Stimulated activated CD8-positive, alpha-beta memory T cell treated with anti-CD3 and anti-CD28 coated beads, Interleukin-4, amount 100 ng/mL, for 24 hours (primary cell): ENCODE data around the gene CEP43.

ENCODE experiments used
- DNase-seq: peaks from one replicate; pipeline ENCODE4 v3.0.0-alpha.2; 2020; ENCODE audit warnings: low read depth

The CEP43 gene

GRCh38 chr6:167013946-167014345, 14.7 kb downstream of the CEP43 start:
- no peak for DNase-seq

GRCh38 chr6:167015302-167015701, 16.1 kb downstream of the CEP43 start:
- DNase-seq = no peak

- no peak for DNase-seq
These were observed 21.0 kb downstream of the CEP43 start for GRCh38 chr6:167020206-167020605.

- no peak for DNase-seq
These were observed 28.1 kb downstream of the CEP43 start for GRCh38 chr6:167027308-167027707.

GRCh38 chr6:167027772-167028171, 28.6 kb downstream of the CEP43 start:
- no peak for DNase-seq

DNA sequence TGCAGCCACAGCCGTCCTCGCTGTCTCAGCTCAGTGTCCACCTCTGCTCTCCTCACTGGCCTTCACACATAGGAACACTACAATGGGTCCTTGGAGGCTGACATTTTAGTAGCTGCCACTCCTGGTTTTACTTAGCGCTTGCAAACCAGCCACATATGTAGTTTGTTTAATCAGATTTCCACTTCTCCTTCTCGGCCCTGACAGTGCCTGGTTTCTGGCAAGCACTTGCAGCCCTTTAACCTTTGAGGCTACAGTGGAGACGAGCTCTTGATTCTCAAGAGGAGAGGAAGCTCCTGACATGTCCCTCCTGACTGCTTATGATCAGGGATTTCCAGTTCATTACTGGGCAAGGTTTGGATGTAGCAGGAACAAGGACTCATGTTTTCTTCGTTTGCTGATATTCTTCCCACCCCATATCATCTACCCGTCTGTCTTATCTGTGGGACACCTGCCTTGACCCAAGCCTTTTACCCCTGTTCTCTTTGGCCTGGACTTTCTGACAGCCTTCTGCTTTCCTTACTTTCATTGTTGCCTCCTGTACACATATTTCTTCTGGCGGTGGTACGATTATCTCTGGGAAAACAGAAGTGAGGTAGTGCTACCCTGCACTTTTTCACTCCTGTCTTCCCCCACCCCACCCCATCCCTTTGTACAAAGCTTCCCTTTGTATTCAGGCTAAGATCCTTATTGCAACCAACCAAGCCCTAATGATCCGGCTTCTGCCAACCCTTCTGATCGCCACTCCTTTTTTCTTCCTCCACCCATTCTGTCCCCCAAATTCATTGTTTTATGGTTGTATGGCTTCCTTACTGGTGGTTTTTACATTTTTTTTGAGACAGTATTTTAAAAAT, 31.2 kb downstream of the CEP43 start:
- DNase-seq = no peak

DNA sequence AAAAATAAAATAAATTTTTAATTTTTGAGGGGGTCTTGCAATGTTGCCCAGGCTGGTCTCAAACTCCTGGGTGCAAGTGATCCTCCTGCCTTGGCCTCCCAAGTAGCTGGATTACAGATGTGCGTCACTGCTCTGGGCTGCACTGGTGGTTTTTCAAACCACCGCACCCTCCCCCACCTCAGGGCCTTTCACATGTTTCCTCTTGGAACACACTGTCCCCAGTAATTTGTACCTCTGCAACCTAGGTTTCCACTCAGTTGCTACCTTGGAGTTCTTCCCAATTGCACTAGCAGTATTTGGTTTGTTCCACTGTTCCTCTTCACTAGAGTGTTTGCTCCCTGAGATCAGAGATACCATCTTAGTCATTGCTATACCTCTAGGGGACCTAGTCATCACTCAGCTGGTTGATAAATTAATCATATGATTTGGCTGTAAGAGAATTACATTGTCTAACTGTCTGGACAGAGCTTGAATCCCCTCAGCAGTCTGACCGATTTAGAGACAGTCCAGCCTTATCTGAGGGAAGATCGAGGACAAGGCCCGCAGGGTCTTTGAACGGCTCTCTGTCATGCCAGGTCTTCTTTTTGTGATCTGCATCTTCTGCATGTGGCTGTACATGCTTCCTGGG, 32.0 kb downstream of the CEP43 start:
- no peak for DNase-seq

DNA sequence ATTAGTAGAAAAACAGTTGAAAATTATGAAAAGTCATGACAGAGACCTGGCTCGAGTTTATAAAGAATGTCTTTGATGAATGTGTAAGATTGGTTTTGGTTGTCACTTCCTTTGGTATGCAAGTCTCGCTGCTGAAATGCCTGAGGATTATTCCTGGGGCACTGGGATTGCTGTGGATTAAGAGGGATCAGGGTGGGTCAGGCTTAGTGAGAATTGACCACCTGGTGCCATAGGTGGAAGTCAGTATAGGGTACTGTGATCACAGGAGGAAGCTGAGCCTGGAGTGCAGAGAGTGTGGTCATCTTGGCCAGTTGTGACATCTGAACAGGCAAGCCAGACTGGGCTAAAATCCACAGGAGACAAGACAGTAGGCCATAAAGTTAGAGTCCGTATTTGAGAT, 34.9 kb downstream of the CEP43 start:
- no peak for DNase-seq

GRCh38 chr6:167037762-167038161, 38.6 kb downstream of the CEP43 start:
- DNase-seq = no peak

GRCh38 chr6:167044696-167045095, 45.5 kb downstream of the CEP43 start:
- no peak for DNase-seq

DNA sequence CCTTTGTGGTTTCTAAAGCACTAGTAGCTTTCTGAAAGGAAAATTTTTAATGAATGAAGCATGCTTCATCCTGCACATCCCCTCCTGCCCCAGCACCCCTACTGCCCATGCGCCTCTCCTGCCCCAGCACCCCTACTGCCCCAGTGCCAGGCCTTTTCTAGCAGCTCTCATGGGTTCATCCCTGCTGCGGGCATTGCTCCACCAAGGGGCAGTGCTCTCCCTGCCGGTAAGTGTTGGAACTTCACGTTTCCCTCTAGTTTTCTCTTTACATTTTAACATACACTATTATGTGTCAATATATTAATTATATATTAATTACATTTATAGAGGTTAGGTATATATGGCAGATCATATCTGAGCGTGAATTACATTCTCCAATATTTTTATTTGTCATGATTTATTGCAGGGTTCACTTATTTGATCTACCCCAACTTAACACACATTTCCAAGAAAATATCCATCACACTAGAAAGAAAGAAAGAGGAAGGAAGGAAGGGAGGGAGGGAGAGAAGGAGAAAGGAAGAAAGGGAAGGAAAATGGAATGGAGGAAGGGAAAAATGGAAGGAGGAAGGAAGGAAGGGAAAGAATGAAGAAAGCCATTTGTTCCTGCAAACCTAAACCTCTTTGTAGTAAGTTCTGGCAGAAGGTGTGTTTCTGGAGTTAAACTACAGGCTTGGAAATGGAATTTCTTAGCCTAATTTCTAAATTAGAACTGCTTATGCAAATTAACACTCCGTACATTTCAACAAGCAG, 46.8 kb downstream of the CEP43 start:
- no peak for DNase-seq

DNA sequence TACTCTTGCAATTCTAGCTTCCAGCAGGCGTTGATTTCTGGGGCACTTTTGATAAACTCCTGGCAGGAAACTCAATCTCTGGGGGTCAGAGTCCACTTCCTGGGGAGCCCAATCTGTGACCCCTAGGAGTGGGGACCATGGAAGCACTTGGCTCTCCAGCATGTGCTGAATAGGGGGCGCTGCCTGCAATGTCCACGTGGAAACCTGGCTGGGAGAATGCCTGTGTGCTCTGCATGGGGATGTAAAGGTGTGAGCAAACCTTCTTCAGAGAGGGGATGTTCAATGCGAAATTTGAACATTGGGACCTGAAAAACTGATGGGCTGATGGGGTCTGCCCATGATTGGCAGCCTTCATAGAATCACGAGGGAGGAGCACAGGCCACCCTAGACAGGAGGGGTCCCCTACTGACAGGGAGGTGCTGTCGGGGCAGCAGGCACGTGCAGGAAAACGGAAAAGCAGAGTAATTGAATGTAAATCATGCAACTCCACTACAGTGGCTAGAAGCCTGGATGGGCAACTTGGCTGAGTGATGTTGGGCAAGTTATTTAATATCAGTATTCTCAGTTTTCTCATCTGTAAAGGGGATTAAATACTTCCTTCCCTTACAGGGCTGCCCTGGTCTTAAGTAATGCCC, 47.8 kb downstream of the CEP43 start:
- DNase-seq = no peak

GRCh38 chr6:167047554-167047953, 48.4 kb downstream of the CEP43 start:
- peak; percentile 17 for DNase-seq
